Activated naive CD8-positive, alpha-beta T cell treated with anti-CD3 and anti-CD28 coated beads, Interleukin-2, amount 50 U/mL, for 16 hours (primary cell): ENCODE measurements around the gene TPST1.
"Not testable (repeated sequence)": the region's sequence is repeated elsewhere in the genome, so short reads cannot be mapped to it uniquely, and the experiment has no call there.

Experiments
- DNase-seq: peaks from one replicate; pipeline ENCODE4 v3.0.0-alpha.2; 2020; ENCODE audit warnings: low read depth, low spot score

TPST1 gene

DNA sequence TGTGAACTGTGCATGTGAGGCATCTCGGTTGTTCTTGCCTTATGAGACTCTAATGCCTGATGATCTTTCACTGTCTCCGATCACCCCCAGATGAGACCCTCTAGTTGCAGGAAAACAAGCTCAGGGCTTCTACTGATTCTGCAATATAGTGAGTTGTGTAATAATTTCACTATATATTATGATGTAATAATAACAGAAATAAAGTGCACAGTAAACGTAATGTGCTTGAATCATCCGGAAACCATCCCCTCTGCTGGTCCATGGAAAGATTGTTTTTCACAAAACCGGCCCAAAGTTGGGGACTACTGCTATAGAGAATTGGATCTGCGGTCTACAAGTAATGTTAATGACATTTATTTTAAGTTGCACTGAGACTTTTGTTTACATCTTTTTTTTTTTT, 126.7 kb downstream of the TPST1 start:
- no peak for DNase-seq

DNA sequence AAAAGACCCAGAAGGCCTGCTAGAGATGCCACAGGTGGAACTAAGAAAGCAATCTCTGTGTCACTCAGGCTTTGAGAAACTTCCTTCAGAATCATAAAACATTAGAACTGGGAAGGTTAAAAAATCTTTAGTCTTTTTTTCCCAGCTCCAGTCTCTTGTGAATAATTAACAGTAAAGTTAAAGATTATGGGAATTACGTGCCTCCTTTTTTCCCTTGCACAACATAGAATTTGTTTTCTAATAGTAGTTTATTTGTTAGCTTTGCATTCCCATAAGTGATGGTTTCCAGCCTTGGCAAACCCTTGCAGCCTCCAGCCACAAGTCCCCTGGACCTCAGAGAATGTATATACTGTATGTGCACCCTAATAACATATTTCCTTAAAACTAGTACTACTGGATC, 128.3 kb downstream of the TPST1 start:
- no peak for DNase-seq

DNA sequence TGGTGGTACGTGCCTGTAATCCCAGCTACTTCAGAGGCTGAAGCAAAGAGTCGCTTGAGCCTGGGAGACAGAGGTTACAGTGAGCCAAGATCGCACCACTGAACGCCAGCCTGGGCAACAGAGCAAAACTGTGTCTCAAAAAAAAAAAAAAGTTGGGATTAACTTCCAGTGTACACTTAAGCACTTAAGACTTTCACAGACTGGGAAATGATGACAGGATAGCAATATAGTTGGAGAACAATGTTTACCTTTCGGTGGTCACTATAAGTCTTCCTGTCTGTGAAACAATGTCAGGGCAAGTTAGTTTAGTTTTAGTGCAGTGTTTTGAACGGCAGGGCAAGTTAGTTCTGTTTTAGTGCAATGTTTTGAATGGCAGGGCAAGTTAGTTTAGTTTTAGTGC, 130.2 kb downstream of the TPST1 start:
- no peak for DNase-seq

DNA sequence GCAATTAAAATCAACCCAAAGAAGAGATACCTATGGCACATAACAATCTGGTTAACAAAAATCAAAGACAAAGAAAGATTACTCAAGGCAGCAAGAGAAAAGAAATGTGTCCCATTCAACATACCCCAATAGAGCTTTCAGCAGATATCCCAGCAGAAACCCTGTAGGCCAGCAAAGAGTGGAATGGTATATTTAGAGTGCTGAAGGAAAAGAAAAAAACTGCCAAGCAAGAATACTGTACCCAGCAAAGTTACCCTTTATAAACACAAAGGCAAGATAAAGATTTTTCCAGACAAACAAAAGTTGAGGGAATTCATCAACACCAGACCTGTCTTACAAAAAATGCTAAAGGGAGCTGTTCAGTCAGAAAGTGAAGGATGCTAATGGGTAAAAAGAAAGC, 131.6 kb downstream of the TPST1 start:
- no peak for DNase-seq

DNA sequence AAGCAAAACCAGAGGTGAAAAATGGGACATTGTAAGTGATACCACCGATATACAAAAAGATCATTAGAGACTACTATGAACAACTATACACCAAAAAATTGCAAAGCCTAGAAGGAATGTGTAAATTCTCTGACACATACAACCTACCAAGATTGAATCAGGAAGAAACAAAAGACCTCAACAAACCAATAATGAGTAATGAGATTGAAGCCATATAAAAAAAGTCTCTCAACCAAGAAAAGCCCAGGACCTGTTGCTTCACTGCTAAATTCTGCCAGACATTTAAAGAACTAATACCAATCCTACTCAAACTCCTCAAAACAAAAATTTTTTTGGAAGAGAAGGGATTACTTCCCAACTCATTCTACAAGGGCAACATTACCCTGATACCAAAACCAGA, 134.0 kb downstream of the TPST1 start:
- DNase-seq = no peak

DNA sequence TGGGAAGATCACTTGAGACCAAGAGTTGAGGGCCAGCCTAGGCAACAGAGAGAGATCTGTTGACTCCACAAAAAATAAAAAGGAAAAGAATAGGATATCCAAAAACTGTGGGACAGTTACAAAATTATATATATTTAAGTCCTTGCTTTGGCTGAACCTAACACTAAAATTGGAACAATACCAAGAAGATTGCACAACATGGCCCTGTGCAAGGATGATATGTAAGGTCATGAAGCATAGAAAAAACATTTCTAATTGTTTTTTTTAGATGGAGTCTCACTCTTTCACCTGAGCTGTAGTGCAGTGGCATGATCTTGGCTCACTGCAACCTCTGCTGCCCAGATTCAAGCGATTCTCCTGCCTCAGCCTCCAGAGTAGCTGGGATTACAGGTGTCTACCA, 139.0 kb downstream of the TPST1 start:
- no peak for DNase-seq

DNA sequence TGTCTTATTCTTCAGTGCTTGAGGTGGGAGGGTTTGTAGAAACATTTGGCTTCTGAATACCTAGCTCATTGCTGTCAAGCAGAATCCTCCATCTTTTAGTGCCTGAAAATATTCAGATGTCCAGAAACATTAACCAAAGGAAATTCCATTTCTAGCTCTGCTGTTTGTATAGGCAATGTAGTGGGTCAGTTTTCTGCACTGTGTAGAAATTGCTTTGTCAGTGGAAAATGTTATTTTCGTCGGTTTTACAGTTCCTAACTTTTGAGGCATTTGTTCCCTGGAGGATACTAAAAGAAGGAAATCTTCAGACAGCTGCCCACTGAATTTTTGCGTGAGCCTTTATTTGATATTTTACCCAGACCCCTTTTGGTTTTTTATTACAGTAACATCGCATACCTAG, 143.4 kb downstream of the TPST1 start:
- DNase-seq = no peak

DNA sequence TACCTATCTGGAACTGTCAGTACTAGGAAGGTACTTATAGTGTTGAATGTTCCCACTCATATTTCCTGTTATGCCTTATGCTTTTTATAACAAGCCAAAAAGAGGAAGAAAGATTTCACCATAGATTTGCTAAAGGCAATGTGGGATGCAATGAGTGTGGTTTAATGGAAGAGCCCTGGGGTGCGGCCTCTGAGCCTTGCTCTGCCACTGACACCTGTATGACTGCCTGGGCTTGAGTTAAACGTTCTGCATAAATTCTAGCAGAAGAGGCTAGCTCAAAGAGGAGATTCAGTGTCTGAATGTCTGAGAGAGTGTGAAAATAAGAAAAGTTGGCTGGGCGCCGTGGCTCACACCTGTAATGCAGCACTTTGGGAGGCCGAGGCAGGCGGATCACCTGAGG, 143.8 kb downstream of the TPST1 start:
- no peak for DNase-seq

DNA sequence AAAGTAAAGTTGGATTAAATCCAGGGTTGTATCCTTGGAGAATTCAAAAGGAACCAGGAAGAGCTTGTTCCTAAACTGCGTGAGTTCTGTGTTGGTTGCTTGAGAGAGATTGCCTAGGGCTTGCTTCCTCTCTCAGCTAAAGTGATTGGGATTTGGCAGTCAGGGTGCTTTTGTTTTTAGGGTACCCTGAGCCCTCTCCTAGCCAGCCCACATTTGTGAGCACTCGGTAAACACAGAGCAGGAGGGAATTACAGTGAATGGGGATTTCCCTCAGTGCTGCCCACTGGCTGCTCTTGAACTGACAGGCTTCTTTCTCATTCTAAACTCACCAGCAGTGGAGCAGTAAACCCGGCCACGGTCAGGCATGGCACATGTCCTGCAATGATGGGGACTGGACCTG, 146.9 kb downstream of the TPST1 start:
- no peak for DNase-seq

DNA sequence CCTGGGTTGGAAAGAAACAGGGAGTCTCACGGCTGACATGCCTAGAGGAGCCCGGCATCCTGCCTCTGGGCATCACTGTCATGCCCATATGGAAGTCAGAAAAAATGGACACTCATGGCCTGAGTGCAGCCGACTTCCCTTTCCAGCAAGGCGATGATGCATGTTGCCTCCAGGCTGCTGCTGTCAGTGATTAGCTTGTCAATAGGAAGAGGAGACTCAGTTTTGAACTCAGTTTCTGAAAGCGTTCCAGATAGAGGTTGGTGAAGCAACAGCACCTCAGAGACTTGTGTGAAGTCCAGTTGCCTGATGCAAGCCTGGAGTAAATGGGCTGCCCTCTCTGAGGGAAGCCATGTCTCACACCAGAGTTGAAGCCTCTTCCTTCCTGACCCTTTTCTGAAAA, 148.4 kb downstream of the TPST1 start:
- DNase-seq = no peak

DNA sequence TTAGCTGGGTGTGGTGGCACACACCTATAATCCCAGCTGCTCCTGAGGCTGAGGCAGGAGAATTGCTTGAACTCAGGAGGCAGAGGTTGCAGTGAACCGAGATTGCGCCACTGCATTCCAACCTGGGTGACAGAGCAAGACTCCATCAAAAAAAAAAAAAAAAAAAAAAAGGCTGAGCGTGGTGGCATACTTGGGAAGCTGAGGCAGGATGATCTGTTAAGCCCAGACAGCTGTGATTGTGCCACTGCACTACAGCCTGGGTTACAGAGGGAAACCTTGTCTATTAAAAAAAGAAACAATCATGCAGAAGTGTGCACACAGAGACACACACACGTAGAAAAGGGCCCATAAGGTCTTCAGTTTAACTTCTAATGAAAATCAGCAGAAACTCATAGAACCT, 150.6 kb downstream of the TPST1 start:
- no peak for DNase-seq

DNA sequence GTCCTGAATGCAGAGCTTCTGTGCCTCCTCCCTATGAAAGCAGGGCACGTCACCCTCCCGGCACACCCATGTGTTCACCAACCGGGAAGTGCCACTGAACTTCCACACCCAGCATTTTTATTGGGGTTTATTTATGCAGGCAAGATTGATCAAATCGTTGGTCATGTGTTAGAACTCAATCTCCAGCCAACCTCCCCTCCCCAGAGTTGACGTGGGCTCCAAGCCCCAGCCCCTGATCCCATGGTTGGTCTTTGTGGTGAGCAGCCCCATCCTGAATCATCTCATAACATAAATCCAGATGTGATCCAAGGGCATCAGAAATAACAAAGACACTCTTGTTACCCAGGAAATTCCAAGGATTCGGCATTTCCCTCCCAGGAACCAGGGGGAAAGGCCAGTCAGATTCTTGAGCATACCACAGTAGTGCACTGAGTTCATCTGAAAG, 151.2 kb downstream of the TPST1 start:
- no peak for DNase-seq

DNA sequence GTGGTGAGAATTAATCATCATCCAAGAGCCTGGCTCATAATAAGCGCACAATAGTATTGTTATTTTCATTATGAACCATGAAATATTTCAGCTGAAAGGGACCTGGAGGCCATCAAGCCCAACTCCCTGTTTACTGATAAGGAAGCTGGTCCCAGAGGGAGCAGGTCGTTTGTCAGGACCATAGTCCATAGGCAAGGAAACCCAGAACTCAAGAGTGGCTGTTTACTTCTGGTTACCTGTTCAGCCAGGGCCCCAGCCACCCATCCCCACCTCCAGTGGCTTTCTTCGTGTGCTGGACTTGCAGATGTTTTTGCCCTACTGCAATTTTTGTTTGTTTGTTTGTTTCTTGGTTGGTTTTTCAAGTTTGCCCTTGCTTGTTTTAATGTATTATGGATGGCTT, 152.0 kb downstream of the TPST1 start:
- DNase-seq = no peak

DNA sequence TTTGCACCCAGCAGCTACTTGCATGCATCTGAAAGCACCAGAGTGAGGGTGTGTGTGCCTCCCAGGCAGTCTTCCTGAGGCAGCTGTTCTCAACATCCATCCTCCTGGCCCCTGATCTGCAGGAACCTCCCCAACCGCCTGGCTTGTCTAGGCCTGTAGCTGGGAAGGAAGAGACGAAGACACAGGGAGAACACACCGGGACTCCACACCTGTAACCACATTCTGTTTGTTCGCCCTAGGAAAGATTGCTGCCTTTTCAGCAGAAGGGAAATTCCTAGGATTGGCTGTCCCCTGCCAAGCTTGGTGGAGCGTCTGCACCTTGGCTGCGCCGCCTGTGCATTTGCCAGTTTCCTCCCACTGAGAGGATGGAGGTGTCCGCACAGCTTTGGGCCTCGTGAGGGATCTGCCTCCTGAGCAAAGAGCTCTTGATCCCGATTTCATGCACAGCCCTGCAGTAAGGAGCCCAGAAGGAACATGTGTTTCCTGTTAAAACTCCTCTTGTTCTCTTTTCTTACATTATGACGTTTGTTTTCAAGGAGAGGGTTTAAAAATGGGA, 154.6 kb downstream of the TPST1 start:
- no peak for DNase-seq

DNA sequence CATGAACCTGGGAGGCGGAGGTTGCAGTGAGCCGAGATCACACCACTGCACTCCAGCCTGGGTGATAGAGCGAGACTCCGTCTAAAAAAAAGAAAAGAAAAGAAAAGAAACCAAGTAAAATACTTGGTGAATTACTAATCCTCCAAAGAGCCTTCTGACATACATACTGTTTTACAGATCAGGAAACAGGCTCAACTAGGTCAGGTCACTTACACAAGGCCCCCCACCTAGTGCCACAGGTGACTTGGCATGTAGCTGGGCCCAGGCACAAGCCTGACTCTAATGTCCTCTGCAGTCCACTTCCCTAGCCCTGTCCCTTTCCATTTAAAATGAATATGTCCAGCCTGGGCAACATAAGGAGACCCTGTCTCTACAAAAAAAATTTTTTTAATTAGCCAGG, 157.0 kb downstream of the TPST1 start:
- no peak for DNase-seq

DNA sequence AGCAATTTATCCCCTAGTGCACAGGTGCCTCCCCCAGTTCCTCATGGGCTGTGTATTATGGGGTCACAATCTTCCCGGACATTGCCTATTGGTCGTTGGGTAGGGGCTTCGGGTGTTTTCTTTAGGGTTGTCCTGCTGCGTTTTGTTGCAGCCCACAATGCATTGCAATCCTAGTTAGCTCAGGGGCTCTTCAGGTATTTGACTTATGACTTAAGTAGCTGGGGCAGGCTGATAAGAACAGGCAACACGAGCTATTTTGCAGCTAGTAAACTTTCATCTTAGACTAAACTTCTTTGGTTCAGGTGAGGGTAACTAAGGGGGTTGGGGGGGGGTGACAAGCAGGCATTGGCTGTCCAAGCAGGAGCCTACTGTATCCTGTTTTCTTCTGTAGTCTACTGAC, 158.5 kb downstream of the TPST1 start:
- no peak for DNase-seq

DNA sequence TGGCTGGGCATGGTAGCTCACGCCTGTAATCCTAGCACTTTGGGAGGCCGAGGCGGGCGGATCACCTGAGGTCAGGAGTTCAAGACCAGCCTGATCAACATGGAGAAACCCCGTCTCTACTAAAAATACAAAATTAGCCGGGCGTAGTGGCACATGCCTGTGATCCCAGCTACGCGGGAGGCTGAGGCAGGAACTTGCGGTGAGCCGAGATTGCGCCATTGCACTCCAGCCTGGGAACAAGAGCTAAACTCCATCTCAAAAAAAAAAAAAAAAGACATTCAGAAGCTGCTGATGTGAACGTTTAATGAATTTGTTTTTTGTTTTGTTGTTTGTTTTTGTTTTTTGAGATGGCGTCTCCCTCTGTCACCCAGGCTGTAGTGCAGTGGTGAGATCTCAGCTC, 159.9 kb downstream of the TPST1 start:
- DNase-seq = not testable (repeated sequence)

DNA sequence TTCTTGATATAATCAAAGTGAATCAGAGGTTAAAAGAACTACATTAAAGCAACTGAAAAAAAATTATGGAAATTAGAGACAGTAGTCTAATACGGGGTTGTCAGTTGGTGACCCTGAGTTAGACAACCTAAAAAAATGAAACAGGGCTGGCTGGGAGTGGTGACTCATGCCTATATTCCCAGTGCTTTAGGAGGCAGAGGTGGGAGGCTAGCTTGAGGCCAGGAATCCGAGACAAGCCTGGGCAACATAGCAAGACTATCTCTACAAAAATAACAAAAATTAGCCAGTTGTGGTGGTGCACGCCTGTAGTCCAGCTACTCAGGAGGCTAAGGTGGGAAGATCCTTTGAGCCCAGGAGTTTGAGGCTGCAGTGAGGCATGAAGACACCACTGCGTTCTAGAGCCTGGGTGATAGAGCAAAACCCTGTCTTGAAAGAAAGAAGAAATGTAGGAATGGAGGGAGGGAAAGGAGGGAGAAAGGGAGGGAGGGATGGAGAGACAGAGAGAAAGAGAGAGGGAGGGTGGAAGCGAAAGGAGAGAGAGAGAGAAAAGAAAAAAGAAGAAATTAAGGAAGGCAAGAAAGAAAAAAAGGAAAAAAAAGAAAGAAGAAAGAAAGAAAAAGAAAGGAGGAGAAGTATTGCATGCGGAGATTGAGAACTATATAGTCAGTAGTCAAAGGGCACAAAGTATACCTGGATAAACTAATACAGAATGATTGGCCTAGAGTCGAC, 166.1 kb downstream of the TPST1 start:
- DNase-seq = no peak

DNA sequence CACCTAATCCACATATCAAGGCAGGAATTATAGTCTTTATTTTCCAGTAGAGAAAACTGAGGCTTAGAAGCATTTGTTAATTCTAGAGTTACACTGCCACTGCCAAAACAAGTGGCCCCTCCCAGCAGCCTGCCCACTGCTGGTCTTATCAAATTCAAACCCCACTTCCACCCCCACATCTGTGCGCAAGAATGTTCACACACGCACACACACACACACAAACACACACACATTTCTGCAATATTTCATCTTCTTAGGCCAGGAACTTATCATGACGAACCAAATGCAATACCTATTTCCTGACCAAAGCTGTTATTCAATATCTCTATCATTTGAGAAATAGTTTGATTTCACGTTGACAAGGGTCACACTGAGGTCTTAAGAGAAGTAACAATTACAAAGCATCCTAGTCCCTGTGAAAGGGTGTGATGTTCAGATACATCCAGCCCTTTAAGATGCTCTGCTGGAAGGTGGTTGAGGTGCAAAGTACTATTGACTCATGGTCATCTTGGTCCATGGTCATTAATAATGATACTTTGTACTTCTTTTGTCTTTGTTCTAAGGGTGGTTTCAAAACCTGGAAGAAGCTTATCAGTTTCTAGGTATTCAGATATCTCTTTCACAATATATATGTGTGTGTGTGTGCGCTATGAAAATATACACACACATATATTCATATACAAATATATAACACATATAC, 169.2 kb downstream of the TPST1 start:
- DNase-seq = not testable (repeated sequence)

DNA sequence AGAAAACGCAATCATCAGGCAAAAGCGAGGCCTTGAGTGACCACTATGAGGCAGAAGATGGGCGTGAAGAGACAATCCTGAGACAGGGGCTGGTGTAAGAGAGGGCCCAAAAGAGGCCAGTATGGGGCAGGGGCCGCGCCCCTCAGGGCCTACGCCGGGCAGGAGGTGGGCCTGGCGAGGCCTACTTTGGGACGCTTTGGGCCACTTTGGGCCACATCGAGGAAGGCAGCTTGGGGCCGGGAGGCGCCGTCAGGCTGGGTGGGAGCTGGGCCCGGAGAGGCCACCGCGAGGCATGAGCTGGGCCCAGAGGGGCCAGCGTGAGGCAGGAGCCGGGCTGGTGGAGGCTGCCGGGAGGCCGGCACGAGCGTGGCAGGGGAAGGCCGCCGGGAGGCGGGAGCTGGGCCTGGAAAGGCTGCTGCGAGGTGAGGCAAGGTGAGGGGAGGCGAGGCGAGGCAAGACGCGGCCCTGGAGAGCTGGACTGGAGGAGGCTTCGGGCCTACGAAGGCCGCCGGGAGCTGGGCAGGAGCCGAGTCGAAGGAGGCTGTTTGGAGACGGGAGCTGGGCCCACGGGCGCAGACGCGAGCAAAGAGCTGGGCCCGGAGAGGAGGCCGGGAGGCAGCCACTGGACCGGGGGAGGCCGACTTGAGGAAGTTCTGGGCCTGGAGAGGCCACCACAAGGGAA, 171.3 kb downstream of the TPST1 start:
- DNase-seq = no peak

DNA sequence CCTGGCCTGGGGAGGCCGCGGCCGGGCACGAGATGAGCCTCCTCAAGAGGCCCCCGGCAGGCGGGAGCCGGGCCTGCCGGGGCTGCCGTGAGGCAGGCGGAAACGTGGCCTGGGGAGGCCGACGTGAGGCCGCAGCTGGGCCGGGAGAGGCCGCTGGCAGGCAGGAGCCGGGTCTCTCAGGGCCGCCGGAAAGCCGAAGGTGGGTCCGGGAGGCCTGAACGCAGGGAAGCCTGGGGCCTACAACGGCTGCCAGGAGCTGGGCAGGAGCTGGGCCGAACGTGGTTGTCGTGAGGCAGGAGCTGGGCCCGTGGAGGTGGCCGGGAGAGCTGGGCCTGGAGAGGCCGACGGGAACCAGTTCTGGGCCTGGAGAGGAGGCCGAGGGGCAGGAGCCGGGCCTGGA, 171.9 kb downstream of the TPST1 start:
- DNase-seq = no peak

DNA sequence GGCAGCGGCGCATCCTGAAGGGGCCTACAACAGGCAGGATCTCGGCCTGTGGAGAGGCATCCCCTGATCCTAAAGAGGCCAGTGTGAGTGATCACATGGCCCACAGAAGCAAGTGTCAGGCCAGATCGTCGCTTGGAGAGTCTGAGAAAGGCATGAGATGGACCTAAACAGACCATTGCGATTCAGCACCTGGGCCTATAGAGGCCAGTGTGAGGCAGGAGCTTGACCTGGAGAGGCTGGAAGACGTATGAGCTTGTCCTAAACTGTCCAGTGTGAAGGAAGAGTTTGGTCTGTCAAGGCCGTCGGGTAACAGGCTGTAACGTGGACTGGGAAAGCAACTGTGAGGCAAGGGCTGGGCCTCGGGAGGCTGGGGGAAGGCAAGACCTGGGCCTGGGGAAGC, 172.6 kb downstream of the TPST1 start:
- DNase-seq = no peak
